HFF-Myc (cell line): ENCODE results near the gene PARD3.
A peak's percentile ranks its signal among the peaks of the same experiment; 100 is the strongest.

ENCODE experiments used
- DNase-seq: peaks from one replicate; pipeline ENCODE4 v3.0.0-alpha.2; 2011; ENCODE audit warnings: low read depth; ENCODE audit errors: extremely low read depth
- H3K4me3 ChIP-seq: replicated peaks from 2 replicates; pipeline ENCODE4 v1.5.1; 2011; ENCODE audit warnings: low read depth, mild to moderate bottlenecking, control low read depth, low read length
- CTCF ChIP-seq: IDR thresholded peaks from 2 replicates; pipeline ENCODE4 v1.5.1; 2012; ENCODE audit warnings: mild to moderate bottlenecking, low read depth, low read length, control low read depth; ENCODE audit errors: missing control alignments

PARD3 gene

GRCh38 chr10:34792881-34793280 is 22.2 kb downstream of the PARD3 start:
- TF ChIP-seq CTCF, result no peak
- DNase-seq, result no peak

GRCh38 chr10:34791947-34792346 is 23.1 kb downstream of the PARD3 start:
- no peak overlapping the region for H3K4me3 ChIP-seq
- DNase-seq, result no peak
- TF ChIP-seq CTCF, result no peak

More at GRCh38 chr10:34792881-34793280, 22.2 kb downstream of the PARD3 start:
- no peak overlapping the region for H3K4me3 ChIP-seq

- no peak for DNase-seq
- H3K4me3 ChIP-seq, result no peak overlapping the region
- TF ChIP-seq CTCF, result no peak
Measured at GRCh38 chr10:34791228-34791627, 23.9 kb downstream of the PARD3 start.

- DNase-seq, result no peak
- no peak for TF ChIP-seq CTCF
- no peak overlapping the region for H3K4me3 ChIP-seq
Measured at GRCh38 chr10:34789966-34790506, 25.1 kb downstream of the PARD3 start.

- H3K4me3 ChIP-seq, result no peak overlapping the region
- peak; percentile 50 for DNase-seq
- no peak for TF ChIP-seq CTCF
Measured at GRCh38 chr10:34786464-34786863, 28.6 kb downstream of the PARD3 start.

GRCh38 chr10:34781711-34782110 is 33.4 kb downstream of the PARD3 start:
- peak overlapping the region; percentile 18; the same call in 1 of the 2 replicates for H3K4me3 ChIP-seq
- DNase-seq, result no peak
- no peak for TF ChIP-seq CTCF

GRCh38 chr10:34780818-34781380 is 34.2 kb downstream of the PARD3 start:
- DNase-seq, result peak; percentile 65
- peak overlapping the region; percentile 18 for H3K4me3 ChIP-seq
- TF ChIP-seq CTCF, result no peak
